Epithelial cell of esophagus (primary cell): ENCODE data around the gene TMEM255A.
A peak's percentile ranks its signal among the peaks of the same experiment; 100 is the strongest.

Experiments used
- DNase-seq: peaks from one replicate; pipeline ENCODE4 v3.0.0; 2010; ENCODE audit warnings: low read depth
- H3K4me3 ChIP-seq: 2 replicates; pipeline ENCODE4 v1.5.1; 2011; ENCODE audit warnings: mild to moderate bottlenecking, low read length, control low read depth
- CTCF ChIP-seq: IDR thresholded peaks from 2 replicates; pipeline ENCODE4 v1.5.1; 2011; ENCODE audit warnings: low read depth, mild to moderate bottlenecking, low read length, control low read depth, inconsistent platforms; ENCODE audit not compliant: insufficient read depth; ENCODE audit errors: missing control alignments

The TMEM255A gene

GRCh38 chrX:120235284-120235683 is 76.0 kb downstream of the TMEM255A start:
- no peak for TF ChIP-seq CTCF
- H3K4me3 ChIP-seq, result no peak overlapping the region
- no peak for DNase-seq

GRCh38 chrX:120228187-120228908 is 82.9 kb downstream of the TMEM255A start:
- TF ChIP-seq CTCF, result no peak
- no peak overlapping the region for H3K4me3 ChIP-seq
- peak; percentile 3 for DNase-seq

GRCh38 chrX:120224388-120224787 is 86.9 kb downstream of the TMEM255A start:
- no peak for DNase-seq
- no peak overlapping the region for H3K4me3 ChIP-seq
- TF ChIP-seq CTCF, result no peak

- no peak for DNase-seq
- no peak for TF ChIP-seq CTCF
- no peak overlapping the region for H3K4me3 ChIP-seq
Observed at GRCh38 chrX:120223374-120223773, 87.9 kb downstream of the TMEM255A start.

- DNase-seq, result peak; percentile 60
- peak; percentile 76 for TF ChIP-seq CTCF
- no peak overlapping the region for H3K4me3 ChIP-seq
Observed at GRCh38 chrX:120213438-120214265, 97.6 kb downstream of the TMEM255A start.
